ENCODE measurements around the gene PTPRZ1. TPM values are rescaled to one million over a fixed set of nuclear protein-coding genes. Genes with fewer than 3 reads are reported as not detected.

PTPRZ1 gene
- total and polyA plus RNA-seq, 2 donors, result 1.5 to 13.9 TPM

- Histone ChIP-seq H3K36me3 (ENCODE audit: insufficient read depth) (no peaks in the 10 kb centered on the region), H3K27ac (ENCODE audit: low read depth) (no peak overlapping the region), H3K4me1 (ENCODE audit: insufficient read depth) (no peaks in the 10 kb centered on the region), H3K4me3 (ENCODE audit: low read depth, low read length) (no peak overlapping the region)
- WGBS, result 93% methylated on average over 7 of the region's 7 CpGs
- no peak for DNase-seq (ENCODE audit: extremely low spot score)
These were observed 137.2 kb downstream of the PTPRZ1 start for GRCh38 chr7:122010116-122010515.

- DNase-seq (ENCODE audit: extremely low spot score), result no peak
- H3K4me1 ChIP-seq (ENCODE audit: insufficient read depth), result no peaks in the 10 kb centered on the region
- H3K4me3 ChIP-seq (ENCODE audit: low read depth, low read length), result no peak overlapping the region
- no peaks in the 10 kb centered on the region for H3K36me3 ChIP-seq (ENCODE audit: insufficient read depth)
- WGBS, result 80% methylated on average over 2 of the region's 2 CpGs
- H3K27ac ChIP-seq (ENCODE audit: low read depth), result no peak overlapping the region
These were observed 140.1 kb downstream of the PTPRZ1 start for GRCh38 chr7:122013065-122013464.

- DNase-seq (ENCODE audit: extremely low spot score), result no peak
- Histone ChIP-seq H3K4me3 (ENCODE audit: low read depth, low read length) (no peak overlapping the region), H3K4me1 (ENCODE audit: insufficient read depth) (no peaks in the 10 kb centered on the region), H3K36me3 (ENCODE audit: insufficient read depth) (no peaks in the 10 kb centered on the region), H3K27ac (ENCODE audit: low read depth) (no peak overlapping the region)
- 87% methylated on average over 3 of the region's 3 CpGs for WGBS
These were observed 140.7 kb downstream of the PTPRZ1 start for GRCh38 chr7:122013630-122014029.

DNA sequence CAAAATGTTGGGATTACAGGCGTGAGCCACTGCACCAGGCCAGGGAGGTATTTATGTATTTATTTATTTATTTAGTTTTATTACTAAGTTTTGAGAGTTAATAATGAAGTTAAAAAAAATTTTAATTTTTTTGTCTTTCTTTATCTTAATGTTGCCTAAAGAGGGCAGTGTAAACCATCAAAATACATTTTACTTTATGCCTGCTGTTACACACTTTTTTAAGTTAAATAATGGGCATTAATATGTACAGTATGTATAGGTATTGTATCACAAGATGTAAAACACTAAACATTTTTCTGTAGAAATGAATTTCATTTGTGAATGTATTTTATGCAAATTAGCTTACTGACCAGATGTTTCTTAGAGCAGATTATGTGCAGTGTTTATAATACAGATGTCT is 141.7 kb downstream of the PTPRZ1 start:
- Histone ChIP-seq H3K4me1 (ENCODE audit: insufficient read depth) (no peaks in the 10 kb centered on the region), H3K36me3 (ENCODE audit: insufficient read depth) (no peaks in the 10 kb centered on the region), H3K4me3 (ENCODE audit: low read depth, low read length) (no peak overlapping the region), H3K27ac (ENCODE audit: low read depth) (no peak overlapping the region)
- WGBS, result 83% methylated on average over 1 of the region's 1 CpG
- DNase-seq (ENCODE audit: extremely low spot score), result no peak

- WGBS, result 67% methylated on average over 1 of the region's 1 CpG
- no peaks in the 10 kb centered on the region for H3K36me3 ChIP-seq (ENCODE audit: insufficient read depth)
- H3K27ac ChIP-seq (ENCODE audit: low read depth), result no peak overlapping the region
- no peak overlapping the region for H3K4me3 ChIP-seq (ENCODE audit: low read depth, low read length)
- DNase-seq (ENCODE audit: extremely low spot score), result no peak
- no peaks in the 10 kb centered on the region for H3K4me1 ChIP-seq (ENCODE audit: insufficient read depth)
These were observed 145.1 kb downstream of the PTPRZ1 start for GRCh38 chr7:122018032-122018431.

GRCh38 chr7:122027058-122027457 is 154.1 kb downstream of the PTPRZ1 start:
- H3K27ac ChIP-seq (ENCODE audit: low read depth), result no peak overlapping the region
- H3K36me3 ChIP-seq (ENCODE audit: insufficient read depth), result no peaks in the 10 kb centered on the region
- DNase-seq (ENCODE audit: extremely low spot score), result no peak
- H3K4me3 ChIP-seq (ENCODE audit: low read depth, low read length), result no peak overlapping the region
- 92% methylated on average over 2 of the region's 2 CpGs for WGBS
- no peaks in the 10 kb centered on the region for H3K4me1 ChIP-seq (ENCODE audit: insufficient read depth)

DNA sequence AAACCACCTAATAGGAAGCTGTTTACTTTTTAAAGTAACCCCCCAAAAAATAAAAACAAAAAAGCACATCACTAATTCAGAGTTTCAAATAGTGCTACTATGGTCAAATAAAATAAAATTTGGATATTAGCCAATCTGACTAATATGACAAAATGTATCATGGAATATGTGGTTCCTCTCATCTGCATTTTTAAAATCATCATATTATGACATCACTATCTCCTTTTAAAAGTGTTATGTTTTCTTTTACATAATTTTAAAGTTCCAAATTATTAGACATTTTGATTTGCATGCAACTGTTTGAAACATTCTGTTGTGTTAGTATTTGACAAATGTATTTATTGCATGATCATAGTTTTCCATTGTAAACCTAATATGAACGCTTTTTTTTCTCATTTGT is 160.7 kb downstream of the PTPRZ1 start:
- no peak overlapping the region for H3K4me3 ChIP-seq (ENCODE audit: low read depth, low read length)
- no peaks in the 10 kb centered on the region for H3K4me1 ChIP-seq (ENCODE audit: insufficient read depth)
- H3K36me3 ChIP-seq (ENCODE audit: insufficient read depth), result no peaks in the 10 kb centered on the region
- WGBS, result 85% methylated on average over 1 of the region's 1 CpG
- no peak for DNase-seq (ENCODE audit: extremely low spot score)
- H3K27ac ChIP-seq (ENCODE audit: low read depth), result no peak overlapping the region

DNA sequence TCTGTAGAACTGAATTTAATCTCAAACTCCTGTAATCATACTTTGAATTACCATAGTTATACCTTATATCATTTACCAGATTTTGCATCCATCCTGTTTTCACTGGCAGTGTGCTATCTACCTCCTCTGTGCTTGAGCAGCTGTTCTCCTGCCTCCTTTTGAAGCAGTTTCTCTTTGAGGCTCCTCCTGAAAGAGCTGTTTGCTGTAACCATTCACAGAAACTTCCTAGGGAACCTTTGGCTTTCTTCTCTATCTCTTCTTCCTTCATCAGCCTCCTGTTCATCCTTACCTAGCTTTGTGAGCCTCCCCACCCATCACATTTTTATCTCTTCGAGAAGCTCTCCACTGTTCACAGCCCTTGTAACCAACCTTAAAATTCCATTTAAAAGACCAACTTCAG is 162.9 kb downstream of the PTPRZ1 start:
- Histone ChIP-seq H3K4me1 (ENCODE audit: insufficient read depth) (no peaks in the 10 kb centered on the region), H3K4me3 (ENCODE audit: low read depth, low read length) (no peak overlapping the region), H3K27ac (ENCODE audit: low read depth) (no peak overlapping the region), H3K36me3 (ENCODE audit: insufficient read depth) (no peaks in the 10 kb centered on the region)
- 89% methylated on average over 1 of the region's 1 CpG for WGBS
- DNase-seq (ENCODE audit: extremely low spot score), result no peak

DNA sequence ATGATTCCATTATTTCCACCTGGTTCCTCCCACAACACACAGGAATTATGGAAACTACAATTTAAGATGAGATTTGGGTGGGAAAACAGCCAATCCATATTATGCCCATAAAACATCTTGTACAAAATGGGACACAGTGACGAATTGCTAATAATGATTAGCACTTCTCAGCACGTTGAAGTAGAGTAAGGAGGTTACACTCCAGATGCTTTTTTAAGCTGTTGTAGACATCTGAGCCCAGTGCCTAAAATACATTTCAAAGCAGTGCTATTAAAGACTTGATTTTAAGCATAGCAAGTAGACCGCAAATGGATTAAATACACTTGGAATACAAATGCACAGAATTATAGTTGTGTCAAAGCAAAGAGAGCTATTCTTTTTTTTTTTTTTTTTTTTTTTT is 165.2 kb downstream of the PTPRZ1 start:
- 74% methylated on average over 3 of the region's 3 CpGs for WGBS
- no peak overlapping the region for H3K4me3 ChIP-seq (ENCODE audit: low read depth, low read length)
- no peak overlapping the region for H3K27ac ChIP-seq (ENCODE audit: low read depth)
- no peaks in the 10 kb centered on the region for H3K4me1 ChIP-seq (ENCODE audit: insufficient read depth)
- no peaks in the 10 kb centered on the region for H3K36me3 ChIP-seq (ENCODE audit: insufficient read depth)
- no peak for DNase-seq (ENCODE audit: extremely low spot score)

GRCh38 chr7:122038904-122039303 is 165.9 kb downstream of the PTPRZ1 start:
- no peaks in the 10 kb centered on the region for H3K36me3 ChIP-seq (ENCODE audit: insufficient read depth)
- no peaks in the 10 kb centered on the region for H3K4me1 ChIP-seq (ENCODE audit: insufficient read depth)
- no peak overlapping the region for H3K27ac ChIP-seq (ENCODE audit: low read depth)
- WGBS, result 82% methylated on average over 3 of the region's 3 CpGs
- no peak for DNase-seq (ENCODE audit: extremely low spot score)
- H3K4me3 ChIP-seq (ENCODE audit: low read depth, low read length), result no peak overlapping the region

DNA sequence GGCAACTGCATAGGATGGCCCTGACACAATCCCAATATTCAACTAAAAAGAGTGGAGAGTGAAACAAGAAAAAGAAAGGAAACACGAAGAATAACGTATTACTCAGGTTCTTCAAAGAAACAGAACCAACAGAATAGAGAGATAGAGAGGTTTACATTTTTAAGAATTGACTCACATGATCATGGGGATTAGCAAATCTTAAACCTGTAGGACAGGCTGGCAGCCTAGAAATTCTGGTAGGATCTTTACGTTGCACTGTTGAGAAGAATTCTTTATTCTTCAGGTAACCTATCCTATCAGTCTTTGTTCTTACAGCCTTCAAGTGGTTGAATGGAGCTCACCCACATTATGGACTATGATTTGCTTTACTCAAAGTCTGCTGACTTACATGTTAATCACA is 167.2 kb downstream of the PTPRZ1 start:
- no peak for DNase-seq (ENCODE audit: extremely low spot score)
- WGBS, result 71% methylated on average over 3 of the region's 3 CpGs
- no peak overlapping the region for H3K27ac ChIP-seq (ENCODE audit: low read depth)
- no peak overlapping the region for H3K4me3 ChIP-seq (ENCODE audit: low read depth, low read length)
- no peaks in the 10 kb centered on the region for H3K36me3 ChIP-seq (ENCODE audit: insufficient read depth)
- no peaks in the 10 kb centered on the region for H3K4me1 ChIP-seq (ENCODE audit: insufficient read depth)

DNA sequence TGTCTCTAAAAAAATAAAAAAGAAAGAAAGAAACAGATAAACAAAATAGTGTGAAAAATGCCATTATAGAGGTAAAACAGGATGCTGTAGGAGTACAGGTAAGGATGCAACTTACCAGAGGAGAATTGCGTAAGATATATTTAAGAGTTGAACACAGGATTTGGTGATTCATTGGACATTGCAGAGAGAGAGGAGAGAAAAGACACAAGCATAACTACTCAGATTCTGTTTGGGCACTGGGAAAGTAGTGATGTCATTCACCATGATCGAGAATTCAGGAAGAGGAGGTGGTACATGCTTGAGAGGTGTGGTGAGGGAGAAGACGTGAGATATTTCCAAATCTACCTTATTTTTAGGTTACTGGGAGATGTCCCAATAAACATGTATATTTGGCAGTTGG is 173.4 kb downstream of the PTPRZ1 start:
- DNase-seq (ENCODE audit: extremely low spot score), result no peak
- Histone ChIP-seq H3K4me1 (ENCODE audit: insufficient read depth) (no peaks in the 10 kb centered on the region), H3K4me3 (ENCODE audit: low read depth, low read length) (no peak overlapping the region), H3K27ac (ENCODE audit: low read depth) (no peak overlapping the region), H3K36me3 (ENCODE audit: insufficient read depth) (no peaks in the 10 kb centered on the region)
- 84% methylated on average over 3 of the region's 3 CpGs for WGBS

DNA sequence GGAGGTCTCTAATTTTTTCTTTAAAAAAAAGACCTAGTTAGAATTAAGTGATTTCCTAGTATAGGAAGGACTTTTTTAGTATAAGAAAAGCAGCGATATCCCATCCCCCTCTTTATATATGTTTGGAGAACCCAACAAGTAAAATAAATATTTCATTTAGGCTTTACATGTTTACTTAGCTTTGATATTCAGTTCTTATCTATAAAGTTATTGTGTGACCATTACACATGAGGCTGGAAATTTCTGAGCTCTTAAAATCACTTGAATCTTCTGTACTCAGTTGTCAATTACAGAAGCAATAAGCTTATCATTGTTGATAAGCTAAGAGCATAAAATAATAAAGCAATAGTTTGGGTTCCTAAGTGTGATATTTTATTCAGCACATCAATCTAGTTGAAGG is 181.4 kb downstream of the PTPRZ1 start:
- no peaks in the 10 kb centered on the region for H3K36me3 ChIP-seq (ENCODE audit: insufficient read depth)
- 67% methylated on average over 1 of the region's 1 CpG for WGBS

GRCh38 chr7:122055073-122055472 is 182.1 kb downstream of the PTPRZ1 start:
- Histone ChIP-seq H3K4me1 (ENCODE audit: insufficient read depth) (no peaks in the 10 kb centered on the region), H3K4me3 (ENCODE audit: low read depth, low read length) (no peak overlapping the region), H3K36me3 (ENCODE audit: insufficient read depth) (no peaks in the 10 kb centered on the region), H3K27ac (ENCODE audit: low read depth) (no peak overlapping the region)
- no peak for DNase-seq (ENCODE audit: extremely low spot score)
- WGBS, result 52% methylated on average over 1 of the region's 1 CpG

More for the DNA sequence above, 181.4 kb downstream of the PTPRZ1 start:
- no peak for DNase-seq (ENCODE audit: extremely low spot score)
- Histone ChIP-seq H3K4me1 (ENCODE audit: insufficient read depth) (no peaks in the 10 kb centered on the region), H3K4me3 (ENCODE audit: low read depth, low read length) (no peak overlapping the region), H3K27ac (ENCODE audit: low read depth) (no peak overlapping the region)

DNA sequence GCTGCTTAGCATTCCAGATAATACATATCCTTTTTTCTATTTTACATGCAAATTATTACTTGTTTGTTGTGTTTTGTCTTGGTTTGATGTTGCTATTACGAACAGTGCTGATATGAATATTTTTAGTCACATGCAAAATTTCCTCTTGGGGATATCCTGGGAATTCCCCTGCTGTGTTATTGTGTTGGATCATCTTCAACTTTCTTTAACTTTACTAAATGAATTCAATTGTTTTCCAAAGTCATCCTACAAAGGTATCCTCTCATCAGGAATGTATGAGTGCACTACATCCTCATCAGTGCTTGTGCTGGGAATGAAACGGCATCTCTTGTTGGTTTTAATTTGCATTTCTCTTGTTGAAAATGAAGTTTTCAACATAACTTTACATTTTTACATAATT is 184.0 kb downstream of the PTPRZ1 start:
- Histone ChIP-seq H3K27ac (ENCODE audit: low read depth) (no peak overlapping the region), H3K4me3 (ENCODE audit: low read depth, low read length) (no peak overlapping the region), H3K4me1 (ENCODE audit: insufficient read depth) (no peaks in the 10 kb centered on the region), H3K36me3 (ENCODE audit: insufficient read depth) (no peaks in the 10 kb centered on the region)
- DNase-seq (ENCODE audit: extremely low spot score), result no peak
- 69% methylated on average over 2 of the region's 2 CpGs for WGBS

Measured in urinary bladder (tissue), 4 donors.